ENCODE measurements around the gene DOP1B.
"Not testable (repeated sequence)": the region's sequence is repeated elsewhere in the genome, so short reads cannot be mapped to it uniquely, and the experiment has no call there.

- TF ChIP-seq CTCF (conservative IDR thresholded peaks at IDR 0.05); EZH2 (IDR thresholded peaks at IDR 0.05; ENCODE audit: low read depth): not testable (repeated sequence)
Observed at GRCh38 chr21:36199575-36199974, 43.0 kb downstream of the DOP1B start.

All from PC-9 (cell line).